ENCODE results near the gene TSSK6. TPM values are rescaled to one million over a fixed set of nuclear protein-coding genes. Genes with fewer than 3 reads are reported as not detected.
"Not testable (repeated sequence)": the region's sequence is repeated elsewhere in the genome, so short reads cannot be mapped to it uniquely, and the experiment has no call there.

Gene TSSK6
- total RNA-seq, 4 donors from 2014 or later, result 0.75 to 3.6 (median 1.3) TPM; not detected in 1

DNA sequence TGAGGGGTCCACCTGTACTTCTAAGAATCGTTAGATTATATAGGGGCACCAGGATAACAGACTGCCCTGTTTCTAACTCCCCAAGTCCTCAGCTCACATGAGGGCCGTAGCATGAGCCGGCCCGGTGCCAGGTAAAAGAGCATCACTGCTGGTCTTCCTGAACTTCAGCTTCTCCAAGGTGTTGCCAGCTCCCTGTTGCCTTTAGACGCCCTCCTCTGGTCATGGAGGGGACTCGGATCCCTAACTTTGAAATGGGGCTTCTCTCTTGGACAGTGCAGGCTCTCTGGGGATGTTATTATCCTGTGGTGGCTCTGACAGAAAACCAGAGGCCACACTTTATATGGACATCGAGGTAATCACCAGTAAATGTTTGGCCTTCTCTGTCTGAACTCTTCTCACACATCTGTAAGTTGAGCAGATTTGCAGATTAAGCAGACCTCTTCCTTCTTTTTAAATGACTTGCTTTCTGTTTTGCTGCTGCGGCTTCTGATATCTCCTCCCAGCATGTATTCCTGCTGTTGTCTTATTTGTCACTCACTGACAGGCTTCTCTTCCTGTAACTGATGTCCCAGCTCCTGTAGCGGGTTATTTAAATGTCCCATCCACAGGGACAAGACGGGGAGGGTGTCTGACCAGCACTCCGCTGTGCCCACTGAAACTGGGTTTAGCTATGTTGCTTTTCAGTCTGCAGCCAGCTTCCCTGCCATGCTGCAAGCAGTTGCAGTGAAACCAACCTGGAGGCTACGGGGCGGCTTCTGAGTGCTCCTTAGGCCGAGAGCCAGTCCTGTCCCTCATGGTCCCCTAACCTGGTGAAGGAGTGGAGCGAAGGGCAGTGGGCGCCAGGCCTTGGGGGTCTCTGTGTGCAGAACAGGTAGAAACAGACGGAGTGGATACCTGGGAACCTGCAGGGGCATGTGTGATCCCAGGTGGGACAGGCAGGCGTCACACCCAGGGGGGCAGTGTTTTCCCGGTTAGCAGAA is 39.2 kb downstream of the TSSK6 start:
- ATAC-seq (ENCODE audit: low FRiP score), result no peak
- TF ChIP-seq, protein P1, sequence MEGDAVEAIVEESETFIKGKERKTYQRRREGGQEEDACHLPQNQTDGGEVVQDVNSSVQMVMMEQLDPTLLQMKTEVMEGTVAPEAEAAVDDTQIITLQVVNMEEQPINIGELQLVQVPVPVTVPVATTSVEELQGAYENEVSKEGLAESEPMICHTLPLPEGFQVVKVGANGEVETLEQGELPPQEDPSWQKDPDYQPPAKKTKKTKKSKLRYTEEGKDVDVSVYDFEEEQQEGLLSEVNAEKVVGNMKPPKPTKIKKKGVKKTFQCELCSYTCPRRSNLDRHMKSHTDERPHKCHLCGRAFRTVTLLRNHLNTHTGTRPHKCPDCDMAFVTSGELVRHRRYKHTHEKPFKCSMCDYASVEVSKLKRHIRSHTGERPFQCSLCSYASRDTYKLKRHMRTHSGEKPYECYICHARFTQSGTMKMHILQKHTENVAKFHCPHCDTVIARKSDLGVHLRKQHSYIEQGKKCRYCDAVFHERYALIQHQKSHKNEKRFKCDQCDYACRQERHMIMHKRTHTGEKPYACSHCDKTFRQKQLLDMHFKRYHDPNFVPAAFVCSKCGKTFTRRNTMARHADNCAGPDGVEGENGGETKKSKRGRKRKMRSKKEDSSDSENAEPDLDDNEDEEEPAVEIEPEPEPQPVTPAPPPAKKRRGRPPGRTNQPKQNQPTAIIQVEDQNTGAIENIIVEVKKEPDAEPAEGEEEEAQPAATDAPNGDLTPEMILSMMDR (IDR thresholded peaks at IDR 0.05), result no peak

DNA sequence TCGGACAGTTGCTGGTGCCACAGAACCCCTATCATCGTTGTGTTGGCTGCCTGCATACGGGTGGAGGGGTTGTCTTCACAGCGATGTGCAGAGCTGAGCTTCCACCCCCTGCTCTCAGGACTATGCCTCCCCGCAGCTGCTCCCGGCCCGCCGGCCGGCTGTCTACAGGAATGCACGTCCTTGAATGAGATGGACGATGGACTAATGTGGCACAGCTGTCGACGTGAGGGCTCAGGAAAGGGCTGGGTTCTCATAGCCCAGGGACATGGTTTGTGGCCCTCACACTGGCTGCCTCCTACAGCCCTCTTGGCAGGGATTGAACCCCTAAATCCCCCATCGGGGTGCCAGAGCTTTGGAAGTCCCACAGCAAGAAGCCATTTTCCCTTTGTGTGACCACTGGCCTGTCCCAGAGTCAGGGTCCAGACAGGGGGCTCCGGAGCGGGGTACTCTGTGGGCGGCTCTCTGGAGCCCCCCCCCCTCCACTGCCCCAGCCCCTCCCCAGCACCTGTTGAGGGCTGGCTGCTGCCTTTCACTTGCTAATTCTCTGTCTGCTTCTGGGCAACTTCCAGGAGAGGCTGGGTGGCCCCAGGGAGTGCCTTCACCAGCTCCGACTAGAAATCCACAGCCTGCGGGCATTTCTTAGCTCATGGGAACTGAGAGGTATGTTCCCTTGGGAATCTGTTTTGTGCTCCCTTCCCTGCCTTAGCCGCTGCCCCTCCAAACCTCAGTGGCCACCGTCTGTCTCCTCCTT is 40.2 kb downstream of the TSSK6 start:
- TF ChIP-seq, protein P1 (IDR thresholded peaks at IDR 0.05), result no peak
- ATAC-seq (ENCODE audit: low FRiP score), result no peak
- DNase-seq (ENCODE audit: low spot score), result no peak

More for the DNA sequence above, 39.2 kb downstream of the TSSK6 start:
- no peak for DNase-seq (ENCODE audit: low spot score)

DNA sequence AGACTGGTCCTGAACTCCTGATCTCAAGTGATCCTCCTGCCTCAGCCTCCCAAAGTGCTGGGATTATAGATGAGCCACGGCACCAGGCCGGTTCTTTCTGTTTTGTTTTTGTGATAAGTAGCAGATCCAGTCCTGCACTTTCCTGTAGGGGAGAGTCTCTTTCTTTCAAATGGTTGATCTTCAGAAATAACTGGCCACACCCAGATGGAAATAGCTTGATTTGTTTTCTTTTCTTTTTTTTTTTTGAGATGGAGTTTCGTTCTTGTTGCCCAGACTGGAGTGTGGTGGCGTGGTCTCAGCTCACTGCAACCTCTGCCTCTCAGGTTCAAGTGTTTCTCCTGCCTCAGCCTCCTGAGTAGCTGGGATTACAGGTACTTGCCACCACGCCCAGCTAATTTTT is 43.2 kb downstream of the TSSK6 start:
- not testable (repeated sequence) for ATAC-seq (ENCODE audit: low FRiP score); DNase-seq (ENCODE audit: low spot score)

DNA sequence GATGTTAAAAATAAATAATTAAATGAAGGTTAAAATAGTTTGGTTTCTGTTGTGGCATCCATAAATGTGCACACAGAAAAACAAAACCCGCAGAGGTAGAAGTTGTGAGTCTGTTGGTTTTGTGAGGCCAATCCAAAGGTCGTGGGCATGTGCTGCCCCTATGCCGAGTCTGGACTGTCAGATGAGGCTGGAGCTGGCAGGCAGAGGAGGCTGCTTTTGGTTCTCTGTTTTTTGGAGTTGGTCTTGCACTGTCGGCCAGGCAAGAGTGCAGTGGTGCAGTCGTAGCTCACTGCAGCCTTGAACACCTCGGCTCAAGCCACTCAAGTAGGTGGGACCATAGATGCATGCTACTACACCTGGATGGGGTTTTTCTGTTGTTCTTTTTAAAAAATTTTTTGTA is 43.7 kb downstream of the TSSK6 start:
- no peak for ATAC-seq (ENCODE audit: low FRiP score)
- DNase-seq (ENCODE audit: low spot score), result no peak
- TF ChIP-seq, protein P1 (IDR thresholded peaks at IDR 0.05), result no peak

DNA sequence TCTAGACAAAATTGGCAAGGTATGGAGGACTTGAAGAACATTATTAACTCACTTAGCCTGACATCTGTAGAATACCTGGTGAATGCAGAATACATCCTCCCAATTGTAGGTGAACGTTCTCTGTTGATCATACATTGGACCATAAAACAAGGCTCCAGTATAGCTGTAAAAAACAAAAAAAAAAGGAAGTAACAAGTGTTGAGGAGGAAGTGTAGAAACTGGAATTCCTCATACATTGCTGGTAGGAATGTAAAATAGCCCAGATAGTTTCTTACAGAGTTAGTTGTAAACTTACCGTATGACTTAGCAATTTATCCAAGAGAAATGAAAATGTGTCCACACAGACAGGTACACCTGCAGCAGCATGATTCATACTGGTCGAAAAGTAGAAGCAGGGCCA is 44.8 kb downstream of the TSSK6 start:
- ATAC-seq (ENCODE audit: low FRiP score) (no peak), DNase-seq (ENCODE audit: low spot score) (no peak)
- TF ChIP-seq, protein P1 (IDR thresholded peaks at IDR 0.05), result no peak

DNA sequence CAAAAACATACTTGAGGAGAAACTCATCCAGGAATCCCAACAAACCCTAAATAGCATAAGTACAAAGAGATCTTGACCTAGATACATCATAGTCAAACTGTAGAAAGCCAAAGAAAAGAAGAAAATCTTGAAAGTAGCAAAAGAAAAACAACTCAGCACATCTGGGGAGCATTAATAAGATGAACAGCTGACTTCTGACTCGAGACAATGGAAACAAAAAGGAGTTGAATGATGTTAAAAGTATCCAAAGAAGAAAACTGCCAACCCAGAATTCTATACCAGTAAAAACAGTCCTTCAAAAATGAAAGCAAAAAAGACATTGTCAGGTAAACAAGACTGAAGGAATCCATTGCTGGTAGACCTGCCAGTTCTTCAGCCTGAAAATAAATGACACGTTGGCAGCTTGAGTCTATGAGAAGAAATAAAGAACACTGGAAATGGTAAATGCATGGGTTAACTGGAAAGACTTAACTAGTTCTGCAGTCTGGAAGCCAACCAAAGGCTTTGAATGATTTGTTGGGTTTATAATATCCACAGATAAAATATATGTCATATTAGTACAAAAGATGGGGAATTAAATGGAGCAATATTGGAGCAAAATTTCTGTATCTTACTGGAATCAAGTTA is 46.8 kb downstream of the TSSK6 start:
- TF ChIP-seq, protein P1 (IDR thresholded peaks at IDR 0.05), result no peak
- DNase-seq (ENCODE audit: low spot score), result no peak
- no peak for ATAC-seq (ENCODE audit: low FRiP score)

DNA sequence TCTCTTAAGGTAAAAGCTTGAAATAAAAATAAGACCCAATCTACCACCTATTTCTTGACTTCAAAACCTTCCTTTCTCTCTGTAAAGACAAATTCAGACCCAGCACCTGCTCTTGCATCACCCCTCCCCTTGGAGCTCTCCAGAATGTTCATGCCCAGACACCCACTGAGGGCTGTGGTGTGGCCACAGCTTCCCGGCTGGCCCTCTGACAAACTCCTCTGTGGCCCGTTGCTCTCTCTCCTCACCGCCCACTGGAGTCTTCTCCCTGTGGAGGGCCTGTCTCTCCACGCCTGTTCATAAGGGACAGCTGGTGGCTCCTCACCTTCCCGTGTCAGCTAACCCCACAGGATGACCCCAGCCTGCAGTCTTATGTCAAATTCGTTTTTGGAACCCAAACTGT is 49.1 kb downstream of the TSSK6 start:
- ATAC-seq (ENCODE audit: low FRiP score) (no peak), DNase-seq (ENCODE audit: low spot score) (no peak)
- TF ChIP-seq, protein P1 (IDR thresholded peaks at IDR 0.05), result no peak

Data from omental fat pad (tissue), 4 donors.